HFF-Myc (cell line): Measurements from ENCODE around the gene ERCC8.

ENCODE experiments used
- DNase-seq: peaks from one replicate; pipeline ENCODE4 v3.0.0-alpha.2; 2011; ENCODE audit warnings: low read depth; ENCODE audit errors: extremely low read depth
- H3K4me3 ChIP-seq: replicated peaks from 2 replicates; pipeline ENCODE4 v1.5.1; 2011; ENCODE audit warnings: low read depth, mild to moderate bottlenecking, control low read depth, low read length
- CTCF ChIP-seq: IDR thresholded peaks from 2 replicates; pipeline ENCODE4 v1.5.1; 2012; ENCODE audit warnings: mild to moderate bottlenecking, low read depth, low read length, control low read depth; ENCODE audit errors: missing control alignments

ERCC8 gene

GRCh38 chr5:60980511-60980910 is 35.6 kb upstream of the ERCC8 start:
- DNase-seq: no peak
- H3K4me3 ChIP-seq: no peak overlapping the region
- TF ChIP-seq CTCF: no peak

GRCh38 chr5:60978968-60979367 is 34.1 kb upstream of the ERCC8 start:
- no peak for TF ChIP-seq CTCF
- DNase-seq: no peak

GRCh38 chr5:60977956-60978737 is 33.3 kb upstream of the ERCC8 start:
- TF ChIP-seq CTCF: no peak
- no peak for DNase-seq
- no peak overlapping the region for H3K4me3 ChIP-seq

More at GRCh38 chr5:60978968-60979367, 34.1 kb upstream of the ERCC8 start:
- H3K4me3 ChIP-seq: no peak overlapping the region

GRCh38 chr5:60972231-60972630 is 27.4 kb upstream of the ERCC8 start:
- no peak for TF ChIP-seq CTCF
- no peak for DNase-seq
- H3K4me3 ChIP-seq: no peak overlapping the region

GRCh38 chr5:60961685-60962084 is 16.8 kb upstream of the ERCC8 start:
- H3K4me3 ChIP-seq: no peak overlapping the region
- no peak for DNase-seq
- TF ChIP-seq CTCF: no peak

GRCh38 chr5:60960591-60960990 is 15.7 kb upstream of the ERCC8 start:
- H3K4me3 ChIP-seq: no peak overlapping the region
- TF ChIP-seq CTCF: peak; percentile 43
- DNase-seq: no peak

GRCh38 chr5:60959156-60959555 is 14.3 kb upstream of the ERCC8 start:
- no peak overlapping the region for H3K4me3 ChIP-seq
- DNase-seq: no peak
- no peak for TF ChIP-seq CTCF
